HCEC 1CT (cell line): ENCODE results near the gene MEOX2.
A peak's percentile ranks its signal among the peaks of the same experiment; 100 is the strongest.

Experiments used
- DNase-seq: peaks from one replicate; pipeline ENCODE4 v3.0.0-alpha.2; 2017

The MEOX2 gene

GRCh38 chr7:15607529-15608210, 78.8 kb downstream of the MEOX2 start:
- peak; percentile 30 for DNase-seq

- DNase-seq, result no peak
Observed at GRCh38 chr7:15606561-15606960, 79.9 kb downstream of the MEOX2 start.

- no peak for DNase-seq
Observed at GRCh38 chr7:15604166-15604565, 82.3 kb downstream of the MEOX2 start.

GRCh38 chr7:15603124-15603523, 83.4 kb downstream of the MEOX2 start:
- peak; percentile 33 for DNase-seq

GRCh38 chr7:15602236-15602635, 84.2 kb downstream of the MEOX2 start:
- no peak for DNase-seq

GRCh38 chr7:15601175-15601574, 85.3 kb downstream of the MEOX2 start:
- no peak for DNase-seq

- no peak for DNase-seq
Observed at GRCh38 chr7:15600298-15600697, 86.2 kb downstream of the MEOX2 start.

GRCh38 chr7:15594461-15594860, 92.0 kb downstream of the MEOX2 start:
- no peak for DNase-seq

GRCh38 chr7:15593382-15593781, 93.1 kb downstream of the MEOX2 start:
- DNase-seq, result no peak

- no peak for DNase-seq
Observed at GRCh38 chr7:15586266-15586665, 100.2 kb downstream of the MEOX2 start.

- DNase-seq, result no peak
Observed at GRCh38 chr7:15584575-15584974, 101.9 kb downstream of the MEOX2 start.

- DNase-seq, result peak; percentile 41
Observed at GRCh38 chr7:15582773-15583172, 103.7 kb downstream of the MEOX2 start.

- no peak for DNase-seq
Observed at GRCh38 chr7:15581352-15581951, 105.0 kb downstream of the MEOX2 start.

- DNase-seq, result no peak
Observed at GRCh38 chr7:15580604-15581351, 105.7 kb downstream of the MEOX2 start.

- DNase-seq, result no peak
Observed at GRCh38 chr7:15577600-15577999, 108.9 kb downstream of the MEOX2 start.

- DNase-seq, result peak; percentile 22
Observed at GRCh38 chr7:15571301-15571878, 115.1 kb downstream of the MEOX2 start.

- DNase-seq, result no peak
Observed at GRCh38 chr7:15567652-15568051, 118.8 kb downstream of the MEOX2 start.

- no peak for DNase-seq
Observed at GRCh38 chr7:15567036-15567435, 119.4 kb downstream of the MEOX2 start.

- no peak for DNase-seq
Observed at GRCh38 chr7:15566476-15566875, 120.0 kb downstream of the MEOX2 start.

- peak; percentile 51 for DNase-seq
Observed at GRCh38 chr7:15561835-15562234, 124.6 kb downstream of the MEOX2 start, which contains the start of gene AGMO. Gene AGMO (minus strand): TSS chr7:15562015.
